Activated naive CD4-positive, alpha-beta T cell (primary cell): ENCODE data around the gene NTNG1.

Experiments
- DNase-seq, 4 experiments: peaks; one replicate each; lab custom pipeline; 2025; lab: John Stamatoyannopoulos, UW

Gene NTNG1

DNA sequence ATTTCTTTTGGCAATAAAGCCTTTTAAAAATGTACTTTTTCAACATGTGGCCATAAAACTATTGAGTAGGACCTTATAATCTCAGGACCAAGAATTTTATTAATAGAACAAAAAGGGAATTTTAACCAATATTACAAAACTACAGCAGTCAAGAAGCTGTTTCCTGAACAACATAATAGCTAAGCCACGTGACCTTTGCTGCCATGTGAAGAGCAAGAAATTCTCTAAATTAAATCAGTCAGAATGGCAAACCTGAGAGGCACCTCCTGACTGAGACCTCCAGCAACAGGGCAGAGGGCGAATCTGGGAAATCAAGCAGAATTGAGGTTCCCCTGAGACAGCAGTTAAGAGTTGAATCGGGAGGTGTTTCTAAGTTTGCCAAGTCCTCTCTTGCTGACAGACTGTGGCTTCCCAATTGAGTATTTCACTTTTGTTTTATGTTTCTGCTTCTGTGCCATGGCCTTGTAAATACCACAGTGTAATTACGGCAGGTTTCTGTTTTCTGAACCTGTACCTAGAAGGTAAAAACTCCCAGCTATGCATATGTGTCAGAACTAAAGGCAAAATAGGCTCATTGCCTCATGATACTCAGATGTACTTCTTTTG lies 358.4 kb downstream of the NTNG1 start:
- DNase-seq = no peak

DNA sequence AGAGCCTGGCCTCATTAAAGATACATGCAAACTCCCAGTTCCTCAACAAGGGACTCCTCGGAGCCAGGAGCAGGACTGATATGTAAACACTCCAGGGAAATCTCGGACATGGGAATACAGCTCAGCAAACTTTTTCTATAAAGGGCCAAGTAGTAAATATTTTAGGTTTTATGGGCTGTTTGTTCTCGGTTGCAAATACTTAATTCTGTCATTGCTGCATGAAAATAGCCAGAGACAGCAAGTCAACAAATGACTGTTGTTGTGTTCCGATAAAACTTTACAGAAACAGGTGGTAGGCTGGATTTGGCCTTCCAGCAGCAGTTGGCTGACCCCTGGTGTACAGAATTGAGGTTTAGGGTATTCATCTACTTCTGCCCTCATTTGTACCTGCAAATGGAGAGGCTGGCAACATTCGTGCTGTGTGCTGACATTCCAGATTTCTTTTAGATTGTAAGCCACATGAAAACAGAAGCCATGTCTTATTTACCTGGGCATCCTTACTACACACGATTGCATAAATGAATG lies 360.3 kb downstream of the NTNG1 start:
- no peak for DNase-seq

GRCh38 chr1:107510347-107510746 lies 369.5 kb downstream of the NTNG1 start:
- no peak for DNase-seq

- no peak for DNase-seq
Measured at GRCh38 chr1:107512836-107513235, 372.0 kb downstream of the NTNG1 start.

- DNase-seq = no peak
Measured at GRCh38 chr1:107514841-107515240, 374.0 kb downstream of the NTNG1 start.

DNA sequence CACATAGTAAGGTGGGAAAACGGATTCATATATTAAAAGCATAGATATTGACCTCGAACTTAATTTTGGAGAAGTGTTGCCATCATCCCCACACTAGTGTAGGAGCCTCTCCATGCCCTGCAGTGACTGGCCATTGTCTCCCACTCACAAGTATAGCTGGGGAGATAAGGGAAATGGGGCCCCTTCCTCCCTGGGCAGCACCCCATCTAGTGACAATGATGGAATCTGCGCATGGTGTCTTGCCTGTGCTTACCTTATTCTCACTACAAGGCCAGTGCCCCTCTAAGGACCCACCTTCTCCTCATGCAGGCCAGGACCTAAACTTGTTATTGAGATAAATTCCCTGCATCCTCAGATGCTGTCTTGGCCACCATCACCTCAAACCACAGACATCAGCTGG lies 374.9 kb downstream of the NTNG1 start:
- no peak for DNase-seq

DNA sequence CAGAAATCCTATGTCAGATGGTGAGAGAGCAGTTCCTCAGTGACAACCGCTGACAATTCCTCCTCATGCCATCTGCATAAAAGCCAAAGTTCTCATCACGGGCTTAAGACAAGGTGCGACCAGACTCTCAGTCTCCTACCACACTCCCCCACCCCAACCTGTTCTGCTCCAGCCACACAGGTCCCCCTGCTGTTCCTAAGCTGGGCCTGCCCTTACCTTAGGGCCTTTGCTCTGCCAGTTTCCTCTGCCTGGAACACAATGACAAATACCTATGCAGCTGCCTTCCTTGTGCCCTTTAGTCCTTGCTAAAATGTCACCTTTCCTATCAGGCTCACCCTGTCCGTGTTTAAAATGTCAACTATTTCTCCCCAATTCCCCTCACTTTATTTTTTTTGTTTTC lies 382.2 kb downstream of the NTNG1 start:
- DNase-seq = no peak

DNA sequence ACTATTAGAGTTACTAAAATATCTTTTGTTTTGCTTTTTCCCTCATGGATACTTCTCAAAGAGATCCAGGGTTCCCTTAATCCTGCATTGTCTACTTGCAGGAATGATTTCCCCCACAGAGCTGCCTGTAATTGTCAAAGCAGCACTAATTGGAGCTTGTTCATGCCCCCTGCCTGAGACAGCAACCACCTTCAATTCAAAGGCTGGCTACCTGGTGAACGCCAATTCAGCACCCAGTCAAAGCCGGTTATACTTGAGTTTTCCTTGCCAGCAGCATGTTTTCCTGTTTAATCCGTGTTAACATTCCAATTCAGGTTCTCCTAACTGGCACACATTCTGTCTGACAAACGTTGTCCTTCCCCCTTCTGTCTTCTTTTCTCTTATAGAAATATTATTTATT lies 382.9 kb downstream of the NTNG1 start:
- no peak for DNase-seq

- DNase-seq = no peak
Measured at GRCh38 chr1:107524301-107524700, 383.5 kb downstream of the NTNG1 start.

DNA sequence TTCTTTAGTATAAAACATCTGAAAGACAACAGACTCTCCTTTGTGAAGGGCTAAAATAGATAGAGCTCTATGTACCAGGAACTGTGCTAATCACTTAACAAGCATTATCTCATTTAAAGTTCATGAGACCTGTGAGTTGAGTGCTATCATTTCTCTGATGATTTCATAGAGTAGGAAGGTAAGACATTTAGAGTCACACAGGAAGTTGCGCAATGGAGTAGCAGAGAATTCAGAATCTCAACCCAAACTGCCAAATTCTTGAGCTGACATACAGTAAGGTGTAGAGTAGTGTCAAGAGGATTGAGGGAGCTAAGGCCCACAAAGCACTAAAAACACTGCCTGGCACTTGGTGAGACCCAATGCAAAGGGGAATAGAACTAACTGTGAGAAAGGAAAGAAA lies 384.3 kb downstream of the NTNG1 start:
- no peak for DNase-seq

DNA sequence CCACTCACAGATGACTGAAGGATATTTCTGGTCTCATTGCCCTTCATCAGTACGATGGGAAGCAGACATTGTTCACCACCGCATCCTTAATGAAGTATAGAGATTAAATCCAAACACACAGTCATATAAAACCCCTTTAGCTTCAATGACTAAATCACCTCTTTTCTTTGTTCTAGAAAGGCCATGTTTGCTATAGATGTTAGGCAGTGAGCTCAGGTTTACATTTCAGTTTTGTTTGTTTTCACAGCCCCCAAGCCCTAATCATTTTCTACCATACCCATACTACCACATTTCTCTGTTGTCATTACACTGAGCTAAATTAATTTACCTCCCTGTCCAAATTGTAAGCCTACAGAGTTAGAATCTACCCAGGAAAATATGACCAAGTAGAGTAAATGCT lies 385.1 kb downstream of the NTNG1 start:
- DNase-seq = no peak

DNA sequence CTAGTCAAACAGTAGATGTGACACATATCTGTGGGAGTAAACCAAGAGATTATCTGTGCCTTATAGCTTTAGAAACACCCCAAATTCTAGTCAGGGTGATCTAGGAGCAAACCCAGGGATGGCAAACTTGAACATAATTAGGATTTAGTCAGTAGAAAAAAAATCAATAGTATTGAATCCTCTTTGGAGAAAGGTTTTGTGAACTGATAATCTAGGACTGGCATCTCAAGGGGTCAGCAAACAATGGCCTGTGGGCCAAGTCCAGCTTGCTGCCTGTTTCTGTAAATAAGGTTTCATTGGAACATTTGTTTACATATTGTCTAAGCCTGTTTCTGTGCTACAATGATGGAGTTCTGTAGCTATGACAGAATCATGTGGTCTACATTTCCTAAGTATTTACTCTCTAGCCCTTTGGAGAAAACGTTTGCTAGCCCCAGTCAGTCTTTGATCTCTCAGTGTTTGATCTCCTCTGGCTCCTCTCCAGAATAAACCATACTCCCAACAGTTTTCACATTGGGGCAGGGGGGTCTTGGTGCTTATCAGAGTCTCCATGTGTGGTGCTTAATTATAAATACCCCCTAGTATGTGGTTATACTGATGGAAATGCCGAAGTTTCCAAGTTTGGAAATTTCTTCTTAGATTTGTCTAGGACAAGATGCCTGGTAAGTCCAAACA lies 385.8 kb downstream of the NTNG1 start:
- no peak for DNase-seq

DNA sequence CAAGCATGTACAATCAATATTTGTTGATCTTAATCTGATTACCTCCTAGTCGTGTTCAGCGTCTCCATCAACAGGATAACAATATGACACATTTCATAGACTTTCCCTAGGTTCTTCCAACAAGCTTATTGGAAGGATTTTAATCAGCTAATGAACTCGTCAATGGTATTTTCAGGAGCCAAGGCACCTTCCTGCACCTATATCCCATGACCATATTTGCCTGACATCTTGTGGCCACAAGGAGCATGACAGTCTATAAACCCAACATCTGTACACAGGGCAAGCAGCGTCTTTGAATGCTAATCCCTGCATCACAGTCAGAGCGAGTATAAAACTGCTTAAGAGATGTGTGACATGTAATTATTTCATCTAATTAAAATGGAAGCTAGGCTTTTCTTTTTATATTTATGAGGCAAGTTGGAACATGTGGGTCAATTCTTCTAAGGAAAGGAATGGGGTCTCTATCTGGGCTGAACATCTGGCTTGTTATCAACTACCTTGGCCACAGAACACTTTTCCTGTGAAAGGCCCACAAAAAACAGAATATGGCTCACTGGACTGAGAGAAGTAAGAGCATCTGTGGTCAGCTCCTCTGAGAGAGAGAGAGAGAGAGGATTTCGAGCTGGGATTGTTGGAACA lies 388.8 kb downstream of the NTNG1 start:
- DNase-seq = no peak

DNA sequence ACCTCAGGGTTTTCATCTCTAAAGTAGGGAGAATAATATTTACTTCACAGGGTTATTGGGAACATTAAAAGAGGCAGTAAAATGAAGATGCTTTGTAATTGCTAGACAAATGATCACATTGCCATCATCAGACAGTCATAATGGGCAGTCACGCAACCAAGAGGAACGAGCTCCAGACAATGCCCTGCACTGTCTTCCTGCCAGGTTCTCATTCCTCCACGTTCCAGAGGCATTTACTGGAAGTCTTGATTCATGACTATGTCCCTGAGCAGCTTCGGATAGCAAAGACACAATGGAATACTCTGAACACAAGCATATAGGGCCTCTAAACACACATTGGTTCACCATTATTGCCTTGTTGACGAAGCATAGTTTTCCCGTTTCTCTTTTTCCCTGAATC lies 389.7 kb downstream of the NTNG1 start:
- DNase-seq = no peak

GRCh38 chr1:107531065-107531908 lies 390.4 kb downstream of the NTNG1 start:
- no peak for DNase-seq

DNA sequence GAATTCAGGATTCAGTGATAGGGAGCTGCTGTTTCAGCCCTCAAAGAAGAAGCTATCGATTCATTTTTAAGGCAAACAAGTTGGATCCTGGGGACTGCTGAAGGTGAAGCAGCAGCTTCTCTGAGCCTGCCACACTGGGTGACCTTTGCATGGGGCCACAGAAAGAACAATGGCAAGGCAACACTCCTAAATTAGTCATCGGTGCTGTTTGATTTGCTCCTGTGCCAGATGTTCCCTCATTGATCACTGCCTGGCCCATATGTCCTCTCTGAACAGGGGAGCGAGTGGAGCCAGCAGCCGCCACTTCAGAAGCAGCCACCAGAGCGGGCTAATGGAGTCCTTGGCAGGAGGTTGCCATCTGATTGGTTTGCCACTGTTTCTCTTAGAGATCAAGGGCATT lies 391.5 kb downstream of the NTNG1 start:
- no peak for DNase-seq
